DMS53 treated with DMSO at 0.1 percent for 48 hours (cell line): ENCODE results near the gene TCP11L2.
"Not testable (repeated sequence)": the region's sequence is repeated elsewhere in the genome, so short reads cannot be mapped to it uniquely, and the experiment has no call there.

Source experiments
- DNase-seq: peaks from one replicate; lab custom pipeline; 2025; ENCODE audit not compliant: unreplicated experiment; lab: John Stamatoyannopoulos, UW

TCP11L2 gene

DNA sequence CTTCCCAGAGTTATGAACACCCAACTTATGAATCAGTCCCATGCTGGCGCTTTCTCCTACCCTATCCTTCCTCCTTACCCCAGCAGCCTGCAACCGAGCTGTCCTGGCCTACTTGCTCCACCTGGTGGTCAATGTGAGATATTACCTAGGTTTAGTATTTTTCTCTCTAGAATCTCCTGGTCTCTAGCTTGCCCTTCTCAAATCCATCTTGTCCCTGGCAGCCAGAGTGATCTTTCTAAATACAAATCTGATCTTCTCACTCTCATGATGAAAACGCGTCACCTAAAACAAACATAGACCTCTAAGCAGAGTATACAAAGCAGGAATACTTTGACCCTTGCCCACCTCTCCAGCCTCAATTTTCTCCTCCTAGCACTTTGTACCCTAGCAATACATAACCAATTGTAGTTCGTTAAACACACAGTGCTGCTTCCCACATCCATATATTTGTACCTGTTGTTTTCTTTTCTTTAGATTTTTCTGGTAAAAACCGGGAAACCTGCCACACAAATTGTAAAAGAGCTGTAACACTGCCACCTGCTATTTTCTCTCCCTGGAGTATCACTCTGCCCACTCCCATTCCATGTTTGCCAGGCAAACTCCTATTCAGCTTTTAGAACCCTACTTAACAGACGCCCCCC is 20.0 kb upstream of the TCP11L2 start:
- DNase-seq, result peak; percentile 90

GRCh38 chr12:106284358-106285105 is 18.0 kb upstream of the TCP11L2 start:
- no peak for DNase-seq

- peak; percentile 92 for DNase-seq
Observed at GRCh38 chr12:106285982-106286381, 16.6 kb upstream of the TCP11L2 start.

DNA sequence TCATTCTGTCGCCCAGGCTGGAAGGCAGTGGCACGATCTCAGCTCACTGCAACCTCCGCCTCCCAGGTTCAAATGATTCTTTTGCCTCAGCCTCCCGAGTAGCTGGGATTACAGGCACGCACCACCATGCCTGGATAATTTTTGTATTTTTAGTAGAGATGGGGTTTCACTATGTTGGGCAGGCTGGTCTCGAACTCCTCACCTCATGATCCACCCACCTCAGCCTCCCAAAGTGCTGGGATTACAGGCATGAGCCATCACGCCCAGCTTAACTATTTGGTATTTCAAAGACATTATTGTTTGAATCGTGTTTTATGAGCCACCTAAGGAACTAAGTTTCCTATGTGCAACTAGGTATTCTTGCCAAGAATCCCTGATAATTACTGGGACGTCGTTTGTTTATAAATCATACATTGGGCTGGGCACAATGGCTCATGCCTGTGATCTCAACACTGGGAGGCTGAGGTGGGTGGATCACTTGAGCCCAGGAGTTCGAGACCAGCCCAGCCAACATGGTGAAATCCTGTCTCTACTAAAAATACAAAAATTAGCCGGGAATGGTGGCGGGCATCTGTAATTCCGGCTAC is 15.9 kb upstream of the TCP11L2 start:
- not testable (repeated sequence) for DNase-seq

GRCh38 chr12:106287364-106287763 is 15.2 kb upstream of the TCP11L2 start:
- no peak for DNase-seq

DNA sequence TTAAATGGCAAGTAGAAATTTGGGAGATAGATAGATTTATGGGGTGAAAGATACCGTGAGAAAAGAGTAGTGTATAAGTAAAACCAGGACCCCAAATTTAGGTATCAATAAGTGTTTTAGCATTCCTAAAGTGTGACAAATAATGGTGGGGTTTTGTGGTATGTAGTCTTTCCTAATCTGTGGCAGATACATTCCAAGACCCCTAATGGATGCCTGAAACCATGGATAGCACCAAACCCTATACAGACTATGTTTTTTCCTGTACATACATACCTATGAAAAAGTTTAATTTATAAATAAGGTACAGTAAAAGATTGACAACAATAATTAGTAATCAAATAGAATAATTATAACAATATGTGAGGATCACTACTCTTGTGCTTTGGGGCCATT is 14.4 kb upstream of the TCP11L2 start:
- no peak for DNase-seq

DNA sequence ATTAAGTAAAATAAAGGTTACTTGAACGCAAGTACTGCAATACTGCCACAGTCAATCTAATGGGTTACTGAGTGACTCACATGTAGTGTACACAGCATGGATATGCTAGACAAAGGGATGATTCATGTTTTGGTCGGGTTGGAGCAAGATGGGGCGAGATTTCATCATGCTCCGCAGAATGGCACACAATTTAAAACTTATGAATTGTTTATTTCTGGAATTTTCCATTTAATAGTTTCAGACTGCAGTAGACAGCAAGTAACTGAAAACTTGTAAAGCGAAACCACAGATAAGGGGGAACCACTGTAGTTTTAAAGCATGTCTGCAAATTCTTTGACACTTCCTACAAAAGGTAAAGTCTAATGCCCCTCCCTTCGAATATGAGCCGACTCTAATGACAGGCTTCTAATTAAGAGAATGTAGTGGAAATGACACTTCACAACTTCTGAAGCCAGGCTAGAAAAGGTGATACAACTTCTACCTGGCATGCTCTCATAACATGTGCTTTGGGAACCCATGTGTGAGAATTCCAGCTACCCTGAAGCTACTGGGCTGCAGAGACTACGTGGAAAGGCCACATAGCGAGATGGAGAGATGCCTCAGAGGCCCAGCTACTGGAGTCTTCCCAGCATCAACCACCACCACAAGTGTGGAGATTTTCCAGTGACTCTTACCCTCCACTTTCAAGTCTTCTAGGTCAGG is 13.9 kb upstream of the TCP11L2 start:
- peak; percentile 92 for DNase-seq

DNA sequence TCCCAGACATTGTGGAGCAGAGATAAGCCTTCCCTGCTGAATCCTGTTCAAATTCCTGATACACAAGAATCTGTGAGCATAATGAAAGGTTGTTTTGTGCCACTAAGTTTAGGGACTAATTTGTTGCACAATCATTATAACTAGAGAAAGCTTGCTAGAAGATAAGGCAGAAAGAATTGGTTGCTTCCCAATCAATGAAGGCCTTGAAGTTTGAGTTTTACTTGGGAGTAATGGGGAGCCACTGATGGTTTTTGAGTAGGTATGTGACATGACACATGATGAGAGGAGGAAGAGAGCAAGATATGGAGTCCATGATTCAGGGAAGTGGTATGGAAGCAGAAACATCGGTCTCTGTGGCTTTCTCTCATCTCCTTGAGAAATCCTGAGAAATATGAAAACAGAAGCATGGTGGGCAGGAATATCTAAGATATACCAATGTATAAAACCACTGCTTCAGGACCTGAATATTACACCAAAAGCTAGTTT is 13.3 kb upstream of the TCP11L2 start:
- DNase-seq, result no peak

DNA sequence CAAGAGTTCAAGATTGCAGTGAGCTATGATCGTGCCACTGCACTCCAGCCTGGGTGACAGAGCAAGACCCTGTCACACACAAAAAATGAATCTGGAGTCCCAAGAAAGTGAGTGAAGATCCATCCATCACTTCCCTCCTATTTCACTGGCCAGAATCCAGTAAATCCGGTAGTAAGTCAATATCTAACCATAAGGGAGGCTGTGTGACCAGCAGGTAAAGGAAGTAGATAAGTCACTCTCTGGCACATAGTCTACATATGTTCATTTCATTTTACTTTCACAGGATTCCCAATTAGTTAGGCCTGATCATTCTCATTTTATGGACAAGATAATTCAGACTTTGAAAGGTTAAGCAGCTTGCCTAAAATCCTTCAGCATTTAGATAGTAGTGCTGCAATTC is 11.9 kb upstream of the TCP11L2 start:
- DNase-seq, result peak; percentile 77

- DNase-seq, result peak; percentile 87
Observed at GRCh38 chr12:106291342-106291741, 11.2 kb upstream of the TCP11L2 start.

DNA sequence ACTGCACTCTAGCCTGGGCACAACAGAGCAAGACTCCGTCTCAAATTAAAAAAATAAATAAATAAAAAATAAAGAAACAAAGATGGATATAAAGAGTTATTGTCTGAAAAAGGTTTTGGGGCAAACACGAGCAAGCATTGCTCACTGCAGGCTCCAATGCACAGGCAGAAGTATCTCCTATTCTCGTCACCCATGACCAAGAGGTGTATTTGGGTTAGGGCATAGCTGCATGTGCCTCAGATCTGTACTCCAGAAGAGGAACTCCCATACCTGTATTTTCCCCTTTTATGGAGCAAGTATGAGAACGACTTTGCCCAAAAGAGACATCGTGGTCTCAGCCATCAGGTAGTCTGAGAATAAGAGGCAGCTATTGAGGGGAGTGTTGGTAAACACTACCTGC is 10.2 kb upstream of the TCP11L2 start:
- DNase-seq, result no peak

DNA sequence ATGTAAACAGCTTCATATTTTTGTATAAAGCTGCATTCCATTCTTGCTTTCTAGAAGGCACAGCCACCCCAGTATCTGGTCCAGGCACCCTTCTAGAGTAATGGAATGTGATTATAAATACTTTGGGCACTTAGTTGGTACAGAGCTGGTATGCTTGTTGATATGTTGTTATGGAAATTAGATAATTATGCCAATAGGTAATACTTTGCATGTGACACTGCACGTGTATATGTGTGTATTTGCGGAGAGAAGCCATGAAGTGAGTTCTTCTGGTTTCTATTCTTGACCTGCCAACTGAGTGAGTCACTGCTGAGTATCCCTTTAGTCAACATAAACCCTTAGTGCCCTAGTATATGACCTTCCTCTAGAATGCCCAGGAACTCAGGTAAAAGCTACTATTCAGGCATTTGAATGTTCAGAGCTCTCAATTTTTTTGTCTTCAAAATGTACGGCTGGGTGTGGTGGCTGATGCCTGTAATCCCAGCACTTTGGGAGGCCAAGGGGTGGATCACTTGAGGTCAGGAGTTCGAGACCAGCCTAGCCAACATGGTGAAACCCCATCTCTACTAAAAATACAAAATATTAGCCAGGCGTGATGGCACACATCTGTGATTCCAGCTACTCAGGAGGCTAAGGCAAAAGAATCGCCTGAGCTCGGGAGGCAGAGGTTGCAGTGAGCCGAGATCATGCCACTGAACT is 6.2 kb upstream of the TCP11L2 start:
- DNase-seq, result peak; percentile 94

GRCh38 chr12:106297075-106297474 is 5.5 kb upstream of the TCP11L2 start:
- no peak for DNase-seq

GRCh38 chr12:106297681-106298080 is 4.9 kb upstream of the TCP11L2 start:
- no peak for DNase-seq

GRCh38 chr12:106299202-106299774 is 3.2 kb upstream of the TCP11L2 start:
- no peak for DNase-seq

DNA sequence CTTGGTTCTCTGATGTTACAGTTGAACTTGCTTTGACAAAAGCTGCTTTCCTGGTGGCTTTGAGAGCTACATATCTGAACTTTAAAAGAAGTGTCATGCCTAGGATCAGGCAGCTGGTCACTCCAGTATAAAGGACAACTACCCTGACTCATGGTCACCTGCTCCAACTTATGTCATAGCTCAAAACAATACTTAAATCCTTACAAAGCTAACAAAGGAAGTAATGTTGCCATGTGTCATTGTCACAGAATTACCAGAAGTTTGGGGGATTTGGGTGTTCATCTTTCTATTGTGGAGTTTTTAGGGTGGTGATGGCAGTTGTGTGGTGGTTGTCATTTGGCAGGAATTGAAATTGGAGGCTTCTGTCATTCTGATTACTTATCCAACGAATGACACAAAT is 1.8 kb upstream of the TCP11L2 start:
- peak; percentile 85 for DNase-seq

DNA sequence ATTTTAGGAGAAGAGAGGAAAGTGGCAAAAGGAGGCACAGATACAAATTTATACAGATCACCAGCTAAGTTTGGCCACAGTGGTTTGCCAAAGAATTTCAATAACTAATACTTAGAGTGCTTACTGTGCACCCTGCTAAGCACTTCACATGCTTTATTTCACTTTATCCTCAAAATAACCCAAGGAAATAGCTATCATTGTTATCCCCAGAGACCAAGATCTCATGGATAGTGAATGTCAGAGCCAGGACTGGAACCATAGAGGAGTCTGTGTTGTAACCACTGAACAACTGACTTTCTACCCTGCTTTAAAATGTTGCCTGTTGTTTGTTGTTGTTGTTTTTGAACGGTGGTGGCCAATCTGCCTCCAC is 1.3 kb upstream of the TCP11L2 start:
- DNase-seq, result no peak

DNA sequence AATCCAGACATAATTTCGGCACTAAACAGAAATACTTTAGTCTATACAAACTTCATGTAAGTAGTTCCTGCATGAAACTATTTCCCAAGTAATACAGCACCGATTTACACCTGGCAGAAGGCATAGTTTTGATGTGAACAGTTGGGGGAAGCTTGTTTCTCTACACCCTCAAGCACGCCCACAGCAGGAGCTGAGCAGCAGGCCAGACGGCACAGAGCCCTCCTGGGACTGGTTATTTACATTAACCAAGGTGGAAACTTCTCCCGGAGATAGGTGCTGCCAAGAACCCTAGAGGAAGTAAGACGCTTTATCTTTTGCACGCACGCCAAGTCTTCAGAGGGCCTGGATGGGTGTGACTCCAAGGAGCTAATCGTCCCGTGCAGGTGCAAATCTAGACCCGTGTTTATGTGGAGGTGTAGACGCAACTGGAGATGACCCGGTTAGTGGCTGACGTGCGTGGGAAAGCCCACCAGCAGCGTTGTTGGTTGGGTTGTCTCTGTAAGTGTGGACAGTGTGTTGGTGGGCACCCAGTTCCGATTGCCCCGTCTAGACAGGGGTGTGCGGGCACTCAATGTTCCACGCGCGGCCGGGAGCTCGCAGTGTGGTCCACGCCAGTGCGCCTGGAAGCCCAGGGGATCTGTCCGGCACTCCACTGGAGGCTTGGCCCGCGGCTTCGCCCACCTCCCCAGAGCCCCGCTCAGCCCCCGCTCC is 767 bp upstream of the TCP11L2 start:
- DNase-seq, result peak; percentile 75

DNA sequence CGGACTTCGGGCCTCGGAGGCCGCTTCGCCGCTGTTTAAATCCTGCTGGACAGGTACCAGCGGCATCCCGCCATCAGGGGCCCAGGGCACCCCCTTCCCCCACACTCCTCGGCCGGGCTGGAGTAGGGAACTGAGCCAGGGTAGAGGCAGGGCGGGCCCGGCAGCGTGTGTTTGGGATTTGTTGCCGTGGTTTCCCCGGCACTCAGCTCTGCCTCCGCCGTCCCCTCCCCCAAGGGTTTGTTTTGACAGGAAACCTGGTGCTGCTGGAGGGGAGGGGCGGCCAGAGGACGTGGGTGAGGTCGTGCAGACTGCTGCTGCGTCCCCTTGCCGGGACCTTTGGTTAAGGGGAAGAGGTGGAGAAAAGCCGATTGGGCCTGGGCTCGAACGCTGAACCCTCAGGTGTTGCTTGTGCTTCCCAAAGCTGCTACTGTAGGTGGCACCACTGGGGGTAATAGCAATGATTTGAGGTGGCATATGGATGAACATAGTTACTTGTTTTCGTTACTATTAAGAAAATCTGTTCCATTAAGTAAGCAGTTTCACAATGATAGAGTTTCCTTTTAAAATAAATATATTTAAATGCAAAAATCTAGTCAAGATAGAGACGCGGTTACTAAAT is 778 bp downstream of the TCP11L2 start:
- DNase-seq, result peak; percentile 56

GRCh38 chr12:106304001-106304421 is 1.5 kb downstream of the TCP11L2 start:
- no peak for DNase-seq
